Measurements from ENCODE around the gene IGSF9B. TPM values are rescaled to one million over a fixed set of nuclear protein-coding genes. Genes with fewer than 3 reads are reported as not detected.

IGSF9B gene
- total RNA-seq, 1 donor from 2014 or later = 10.1 TPM

- peaks cover 0 to 6% of the 10 kb centered on the region in 2 donors for H3K36me3 ChIP-seq
- H3K27ac ChIP-seq = no peak overlapping the region
- TF ChIP-seq CTCF (IDR thresholded peaks at IDR 0.05) (no peak), POLR2A (IDR thresholded peaks at IDR 0.05) (no peak), POLR2AphosphoS5 (IDR thresholded peaks at IDR 0.05; ENCODE audit: insufficient read depth in 1 of 2, low read depth in 1 of 2) (no peak)
- H3K4me1 ChIP-seq = no peaks in the 10 kb centered on the region
- H3K4me3 ChIP-seq = no peak overlapping the region
- intact Hi-C loops (cut with DNase I) = no loop called here
- no peak for DNase-seq (ENCODE audit: extremely low spot score in 2 of 2)
- no peaks in the 10 kb centered on the region for H3K27me3 ChIP-seq
- H3K9me3 ChIP-seq = no peaks in the 10 kb centered on the region
Observed at GRCh38 chr11:133904818-133905515, 51.8 kb downstream of the IGSF9B start.

GRCh38 chr11:133903875-133904817 lies 52.6 kb downstream of the IGSF9B start:
- Histone ChIP-seq H3K4me3 (no peak overlapping the region), H3K4me1 (no peaks in the 10 kb centered on the region), H3K36me3 (peaks cover 0 to 6% of the 10 kb centered on the region in 2 donors), H3K9me3 (no peaks in the 10 kb centered on the region), H3K27ac (no peak overlapping the region), H3K27me3 (no peaks in the 10 kb centered on the region)
- TF ChIP-seq CTCF (IDR thresholded peaks at IDR 0.05) = no peak
- no peak for TF ChIP-seq POLR2AphosphoS5 (IDR thresholded peaks at IDR 0.05; ENCODE audit: insufficient read depth in 1 of 2, low read depth in 1 of 2)
- TF ChIP-seq POLR2A (IDR thresholded peaks at IDR 0.05) = no peak
- no peak for DNase-seq (ENCODE audit: extremely low spot score in 2 of 2)
- intact Hi-C loops (cut with DNase I) = no loop called here

GRCh38 chr11:133903056-133903455 lies 53.7 kb downstream of the IGSF9B start:
- Histone ChIP-seq H3K27me3 (no peaks in the 10 kb centered on the region), H3K36me3 (peaks cover 0 to 6% of the 10 kb centered on the region in 2 donors), H3K9me3 (no peaks in the 10 kb centered on the region), H3K27ac (no peak overlapping the region), H3K4me3 (no peak overlapping the region), H3K4me1 (no peaks in the 10 kb centered on the region)
- intact Hi-C loops (cut with DNase I) = no loop called here
- TF ChIP-seq POLR2A (IDR thresholded peaks at IDR 0.05) (no peak), CTCF (IDR thresholded peaks at IDR 0.05) (no peak), POLR2AphosphoS5 (IDR thresholded peaks at IDR 0.05; ENCODE audit: insufficient read depth in 1 of 2, low read depth in 1 of 2) (no peak)
- no peak for DNase-seq (ENCODE audit: extremely low spot score in 2 of 2)

- TF ChIP-seq POLR2A (IDR thresholded peaks at IDR 0.05) = no peak
- no peaks in the 10 kb centered on the region for H3K4me1 ChIP-seq
- H3K27me3 ChIP-seq = no peaks in the 10 kb centered on the region
- DNase-seq (ENCODE audit: extremely low spot score in 2 of 2) = no peak
- intact Hi-C loops (cut with DNase I) = no loop called here
- H3K27ac ChIP-seq = no peak overlapping the region
- peaks cover 0 to 5% of the 10 kb centered on the region in 2 donors for H3K36me3 ChIP-seq
- H3K9me3 ChIP-seq = no peaks in the 10 kb centered on the region
- H3K4me3 ChIP-seq = no peak overlapping the region
Observed at GRCh38 chr11:133902506-133902905, 54.3 kb downstream of the IGSF9B start.

GRCh38 chr11:133901999-133902398 lies 54.8 kb downstream of the IGSF9B start:
- H3K9me3 ChIP-seq = no peaks in the 10 kb centered on the region
- H3K4me1 ChIP-seq = no peaks in the 10 kb centered on the region
- DNase-seq (ENCODE audit: extremely low spot score in 2 of 2) = no peak
- no peaks in the 10 kb centered on the region for H3K36me3 ChIP-seq
- TF ChIP-seq POLR2A (IDR thresholded peaks at IDR 0.05) = no peak
- TF ChIP-seq POLR2AphosphoS5 (IDR thresholded peaks at IDR 0.05; ENCODE audit: insufficient read depth in 1 of 2, low read depth in 1 of 2) = no peak
- TF ChIP-seq CTCF (IDR thresholded peaks at IDR 0.05) = no peak
- H3K4me3 ChIP-seq = no peak overlapping the region
- no peak overlapping the region for H3K27ac ChIP-seq
- no peaks in the 10 kb centered on the region for H3K27me3 ChIP-seq
- intact Hi-C loops (cut with DNase I) = no loop called here

All from vagina (tissue), 2 donors.